ENCODE measurements around the gene GPR78.

GPR78 gene

DNA sequence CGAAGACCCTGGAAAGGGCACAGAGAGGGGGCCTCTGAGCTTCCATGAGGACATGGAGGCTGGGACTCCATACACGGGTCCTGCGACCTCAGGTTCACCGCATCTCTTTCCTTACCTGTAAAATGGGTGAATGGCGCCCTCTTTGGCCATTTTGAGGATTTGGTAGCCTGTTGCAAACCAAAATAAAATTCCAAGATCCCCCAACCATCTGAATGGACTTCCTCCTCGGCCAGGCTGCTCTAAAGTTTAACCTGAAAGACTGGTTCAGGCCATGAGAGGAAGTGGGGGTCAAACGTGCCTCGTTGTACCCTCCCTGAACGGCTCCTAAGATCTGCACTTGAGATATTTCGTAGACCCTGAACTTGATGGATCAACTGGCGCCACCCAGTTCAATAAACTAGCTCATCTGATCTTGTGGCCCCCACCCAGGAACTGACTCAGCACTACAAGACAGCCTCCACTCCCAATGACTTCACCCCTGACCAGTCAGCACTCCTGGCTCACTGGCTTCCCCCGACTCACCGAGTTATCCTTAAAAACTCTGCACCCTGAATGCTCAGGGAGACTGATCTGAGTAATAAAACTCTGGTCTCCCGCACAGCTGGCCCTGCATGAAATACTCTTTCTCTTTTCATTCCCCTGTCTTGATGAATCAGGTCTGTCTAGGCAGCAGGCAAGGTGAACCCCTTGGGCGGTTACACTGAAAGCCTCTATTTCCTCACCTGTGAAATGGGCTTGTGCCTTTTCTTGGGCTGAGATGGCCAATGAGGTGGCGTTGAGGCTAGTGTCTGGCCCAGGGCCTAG is 32.9 kb upstream of the GPR78 start:
- no peak for DNase-seq

DNA sequence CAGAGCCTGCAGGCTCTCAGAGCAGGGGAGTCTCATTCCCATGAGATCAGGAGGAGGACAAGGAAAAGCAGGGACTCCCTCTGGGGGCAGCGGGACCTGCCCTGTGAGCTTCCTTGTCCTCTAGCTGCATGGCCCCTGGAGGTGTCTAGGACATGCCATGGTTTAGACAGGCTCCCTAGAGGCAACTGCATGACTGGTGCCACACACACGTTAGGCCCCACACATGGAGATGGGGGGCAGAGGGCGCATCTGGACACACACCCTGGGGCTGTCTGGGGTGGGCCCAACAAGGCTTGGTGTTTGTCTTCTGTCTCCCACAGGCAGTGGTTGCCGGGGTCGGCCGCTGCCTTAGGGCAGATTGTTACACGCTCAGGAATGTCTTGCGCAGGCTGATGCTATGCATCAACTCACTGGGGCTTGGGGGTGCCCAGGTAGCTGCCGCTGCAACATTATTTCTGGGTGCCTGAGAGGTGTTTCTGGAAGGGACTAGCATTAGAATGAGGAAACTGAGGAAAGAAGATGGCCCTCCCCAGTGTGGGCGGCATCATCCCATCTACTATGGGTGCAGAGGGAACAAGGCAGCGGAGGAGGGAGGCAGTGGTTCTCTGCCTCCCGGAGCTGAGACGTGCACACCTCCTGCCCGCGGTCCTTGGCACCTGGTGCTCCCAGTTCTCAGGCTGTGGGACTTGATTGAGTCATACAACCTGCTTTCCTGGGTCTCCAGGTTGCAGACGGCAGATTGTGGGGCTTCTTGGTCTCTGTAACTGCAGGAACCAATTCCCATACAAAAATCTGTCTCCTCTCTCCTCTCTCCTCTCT is 32.1 kb upstream of the GPR78 start:
- no peak for DNase-seq

DNA sequence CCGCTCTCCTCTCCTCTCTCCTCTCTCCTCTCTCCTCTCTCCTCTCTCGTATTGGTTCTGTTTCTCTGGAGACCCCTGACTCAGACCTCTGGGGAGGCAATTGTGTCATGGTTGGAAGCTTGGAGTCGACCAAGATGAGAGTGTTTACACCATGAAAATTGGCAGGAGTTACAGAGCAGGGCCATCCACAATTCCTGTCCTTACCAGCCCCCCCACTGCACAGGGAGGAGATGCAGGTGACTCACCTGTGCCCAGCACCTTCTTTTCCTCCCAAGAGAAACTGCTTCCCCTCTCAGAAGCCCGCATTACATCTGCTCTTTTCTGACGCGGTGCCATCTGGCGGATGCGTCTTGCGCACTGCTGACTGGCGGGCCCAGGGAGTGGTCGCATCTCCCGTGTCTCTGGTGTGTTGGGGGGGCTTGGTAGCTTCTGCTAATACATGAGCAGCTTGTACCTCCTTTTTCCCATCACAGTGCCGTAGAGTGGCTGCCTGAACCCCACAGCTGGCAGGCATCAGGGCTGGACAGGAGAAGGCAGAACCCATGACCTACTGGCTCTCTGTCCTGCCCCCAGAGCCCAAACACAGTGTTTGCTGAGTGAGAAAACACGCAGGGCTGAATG is 31.4 kb upstream of the GPR78 start:
- DNase-seq = no peak

DNA sequence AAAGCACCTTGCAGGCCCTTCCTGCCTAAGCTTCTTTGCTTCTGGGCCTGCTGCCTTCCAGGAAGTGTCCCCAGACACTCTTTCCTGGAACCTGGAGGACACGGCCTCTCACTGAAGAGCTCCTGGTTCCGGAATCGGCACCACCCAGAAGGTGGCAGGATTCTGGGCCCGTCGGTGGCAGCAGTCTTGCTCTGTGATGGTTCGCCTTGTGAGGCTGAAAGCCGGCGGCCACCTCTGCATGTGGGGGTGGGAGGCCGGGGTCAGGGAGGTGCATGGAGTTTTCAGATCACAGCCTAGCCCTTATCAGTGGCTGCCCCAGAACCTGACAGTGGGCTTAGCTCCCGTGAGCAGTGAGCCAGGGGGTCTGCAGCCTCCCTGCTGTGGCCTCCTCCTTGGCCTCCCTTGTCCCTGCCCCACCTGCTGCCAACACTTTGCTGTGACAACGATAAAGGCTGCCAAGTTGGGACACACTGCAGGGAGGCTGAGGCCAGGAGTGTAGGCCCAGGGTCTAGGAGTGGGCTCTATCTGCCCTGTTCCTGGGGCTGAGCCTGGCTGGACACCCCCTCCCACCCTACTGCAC is 30.8 kb upstream of the GPR78 start:
- no peak for DNase-seq

DNA sequence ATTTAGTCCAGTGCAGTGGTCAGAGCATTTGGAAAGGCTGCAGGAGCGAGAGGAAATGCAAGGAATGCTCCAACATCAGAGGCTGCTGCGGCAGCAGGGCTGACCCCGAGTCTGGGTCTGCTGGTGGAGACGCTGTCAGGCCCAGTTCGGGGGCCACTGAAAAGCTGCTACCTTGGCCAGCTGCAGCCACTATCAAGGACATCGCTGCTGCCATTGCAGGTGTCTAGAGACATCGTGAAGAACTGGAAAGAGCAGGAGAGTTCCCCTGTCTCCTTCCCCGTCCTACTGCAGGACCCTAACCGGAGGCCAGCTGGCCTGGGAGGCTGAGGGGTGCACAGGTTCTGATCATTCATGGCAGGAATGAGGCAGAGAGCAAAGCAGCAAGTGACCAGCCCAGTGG is 29.5 kb upstream of the GPR78 start:
- DNase-seq = no peak

DNA sequence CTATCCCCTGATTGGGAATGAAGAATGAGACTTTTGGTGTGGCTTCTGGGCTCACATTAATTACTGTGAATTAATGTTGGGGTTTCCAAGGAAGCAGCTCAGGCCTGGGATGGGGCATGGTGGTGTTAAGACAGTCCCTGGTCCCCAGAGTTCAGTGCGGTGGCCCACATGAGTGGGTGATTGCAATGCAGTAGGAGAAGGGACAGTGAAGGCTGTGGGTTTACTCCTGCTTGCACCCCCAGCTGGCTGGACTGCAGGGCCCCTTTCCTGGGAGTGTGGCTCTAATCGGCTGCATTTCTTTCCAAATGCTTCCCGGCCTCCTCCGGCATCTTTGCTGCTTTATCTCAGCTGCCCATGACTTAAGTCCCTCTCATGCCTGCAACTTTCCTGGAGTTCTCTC is 28.2 kb upstream of the GPR78 start:
- DNase-seq = no peak

DNA sequence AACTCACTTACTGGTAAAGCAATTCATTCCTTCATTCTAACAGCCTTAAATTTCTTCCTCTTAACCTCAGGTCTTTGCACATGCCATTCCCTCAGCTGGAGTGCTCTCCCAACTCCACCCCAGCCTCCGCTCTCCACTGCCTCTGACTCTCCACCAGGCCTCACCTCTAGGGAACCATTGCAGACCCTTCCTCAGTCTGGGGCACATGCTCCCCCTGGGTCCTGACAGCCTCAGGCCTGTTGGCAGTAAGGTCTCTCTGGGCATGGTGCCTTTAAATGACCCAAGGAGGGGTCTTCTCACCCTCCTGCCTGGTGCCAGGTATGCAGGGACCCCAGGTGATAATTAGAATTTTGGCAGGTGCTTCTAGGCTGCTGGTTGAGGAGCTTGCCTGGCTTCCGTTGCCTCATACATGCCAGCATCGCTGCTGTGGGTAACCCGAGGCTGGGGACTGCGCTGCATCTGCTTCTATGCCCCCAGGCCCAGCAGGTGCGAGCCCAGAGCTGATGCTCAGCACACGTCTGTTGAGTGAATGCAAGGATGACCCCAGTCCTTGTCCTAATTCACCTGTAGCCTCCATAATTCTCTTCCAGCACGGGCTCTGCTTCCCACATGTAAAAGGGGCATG is 27.5 kb upstream of the GPR78 start:
- DNase-seq = no peak

DNA sequence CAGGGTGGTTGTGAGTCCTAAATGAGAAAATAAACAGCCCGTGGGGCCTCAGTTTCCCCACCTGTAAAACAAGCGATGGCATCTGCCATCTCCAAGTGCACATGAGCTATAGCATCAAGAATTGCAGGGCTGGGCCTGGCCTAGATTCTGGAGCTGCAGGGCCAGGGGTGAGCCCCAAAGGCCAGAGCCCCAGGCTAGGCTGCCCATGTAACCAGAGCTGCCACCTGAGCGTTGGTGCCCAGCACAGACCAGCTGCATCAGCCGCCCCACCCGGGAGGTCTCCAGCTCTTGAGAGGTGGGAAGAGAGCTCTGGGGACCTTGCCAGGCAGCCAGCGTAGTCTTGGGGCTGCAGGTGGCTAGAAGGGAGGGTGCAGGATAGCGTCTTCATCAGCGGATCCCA is 27.0 kb upstream of the GPR78 start:
- DNase-seq = no peak

DNA sequence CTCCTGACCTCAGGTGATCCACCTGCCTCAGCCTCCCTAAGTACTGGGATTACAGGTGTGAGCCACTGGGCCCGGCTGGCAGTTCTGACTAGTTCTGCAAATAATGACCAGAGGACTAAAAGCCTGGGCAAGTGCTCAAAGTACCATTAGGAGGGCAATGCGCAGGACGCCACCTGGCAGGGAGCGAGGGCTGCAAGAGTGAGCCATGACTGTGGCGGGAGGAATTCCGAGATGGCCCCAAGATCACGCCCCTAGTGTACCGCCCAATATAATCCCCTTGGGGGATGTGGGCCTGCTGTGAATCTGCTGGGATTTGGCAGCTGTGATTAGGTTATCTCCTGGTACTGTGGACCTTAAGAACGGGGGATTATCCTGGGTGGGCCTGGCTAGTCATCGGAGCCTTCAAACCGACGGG is 26.2 kb upstream of the GPR78 start:
- no peak for DNase-seq

DNA sequence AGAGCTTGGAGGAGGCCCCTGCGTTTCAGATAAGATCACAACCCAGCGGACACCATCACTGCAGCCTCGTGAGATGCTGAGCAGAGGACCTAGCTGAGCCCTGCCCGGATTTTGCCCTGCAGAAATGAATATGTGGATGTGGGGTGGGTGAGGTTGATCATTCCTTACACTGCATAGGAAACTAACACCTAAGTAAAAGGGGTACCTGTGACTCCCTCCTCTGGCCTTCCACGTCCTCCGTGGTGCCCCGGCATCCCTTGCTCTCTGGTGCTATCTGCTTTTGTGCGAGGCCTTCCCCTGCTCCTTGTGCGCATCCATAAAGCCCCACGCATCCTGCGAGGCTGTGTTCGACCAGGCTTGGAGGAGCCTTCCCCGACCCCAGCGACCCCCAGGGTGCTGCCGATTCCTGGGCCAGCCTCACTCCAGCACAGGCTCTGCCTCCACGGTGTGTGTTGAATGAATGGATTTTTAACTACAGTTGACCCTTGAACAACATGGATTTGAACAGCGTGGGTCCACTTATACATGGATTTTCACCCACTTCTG is 25.6 kb upstream of the GPR78 start:
- no peak for DNase-seq

DNA sequence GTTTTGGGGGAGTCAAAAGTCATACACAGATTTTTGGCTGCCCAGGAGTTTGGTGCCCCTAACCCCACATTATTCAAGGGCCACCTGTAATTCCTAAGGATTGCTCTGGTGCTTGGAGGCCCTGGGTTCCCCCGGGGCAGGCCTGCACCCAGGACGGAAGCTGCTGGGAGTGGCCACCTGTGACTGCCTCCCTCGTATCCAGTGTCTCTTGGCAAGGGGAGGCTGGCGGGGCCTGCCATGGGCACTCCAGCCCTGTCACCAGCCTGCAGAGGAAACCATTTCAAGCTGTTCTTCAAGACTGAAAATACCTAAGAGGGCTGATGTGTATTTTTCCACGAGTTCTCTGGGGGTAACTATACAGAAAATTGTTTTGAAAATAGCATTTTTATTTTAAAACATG is 24.5 kb upstream of the GPR78 start:
- no peak for DNase-seq

DNA sequence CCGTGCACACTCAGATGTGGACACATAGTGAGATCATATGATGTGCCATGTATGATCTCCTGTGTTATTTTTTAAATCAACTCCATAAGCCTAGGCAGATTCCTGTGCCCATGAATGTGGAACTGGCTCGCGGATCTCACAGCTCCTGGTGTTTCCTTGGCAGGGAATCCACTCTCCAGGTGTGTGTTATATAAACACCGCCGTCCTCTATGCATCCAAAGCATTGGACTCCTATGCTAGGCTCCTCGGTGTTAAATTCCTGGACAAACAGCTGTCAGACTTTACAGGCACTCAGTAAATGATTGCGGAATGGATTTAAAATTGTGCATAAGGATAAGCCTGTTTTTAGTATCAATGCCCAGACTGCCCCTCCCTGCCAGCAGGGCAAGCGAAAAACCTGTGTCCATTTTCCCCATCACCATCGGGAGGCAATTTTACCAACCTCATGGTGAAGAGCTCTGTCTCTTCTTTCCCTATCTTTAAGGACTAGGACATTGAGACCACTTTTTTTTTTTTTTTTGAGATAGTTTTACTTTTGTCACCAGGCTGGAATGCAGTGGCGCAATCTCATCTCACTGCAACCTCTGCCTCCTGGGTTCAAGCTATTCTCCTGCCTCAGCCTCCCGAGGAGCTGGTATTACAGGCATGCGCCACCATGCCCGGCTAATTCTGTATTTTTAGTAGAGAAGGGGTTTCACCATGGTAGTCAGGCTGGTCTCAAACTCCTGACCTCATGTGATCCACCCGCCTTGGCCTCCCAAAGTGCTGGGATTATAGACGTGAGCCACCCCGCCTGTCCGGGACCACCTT is 23.6 kb upstream of the GPR78 start:
- DNase-seq = no peak

DNA sequence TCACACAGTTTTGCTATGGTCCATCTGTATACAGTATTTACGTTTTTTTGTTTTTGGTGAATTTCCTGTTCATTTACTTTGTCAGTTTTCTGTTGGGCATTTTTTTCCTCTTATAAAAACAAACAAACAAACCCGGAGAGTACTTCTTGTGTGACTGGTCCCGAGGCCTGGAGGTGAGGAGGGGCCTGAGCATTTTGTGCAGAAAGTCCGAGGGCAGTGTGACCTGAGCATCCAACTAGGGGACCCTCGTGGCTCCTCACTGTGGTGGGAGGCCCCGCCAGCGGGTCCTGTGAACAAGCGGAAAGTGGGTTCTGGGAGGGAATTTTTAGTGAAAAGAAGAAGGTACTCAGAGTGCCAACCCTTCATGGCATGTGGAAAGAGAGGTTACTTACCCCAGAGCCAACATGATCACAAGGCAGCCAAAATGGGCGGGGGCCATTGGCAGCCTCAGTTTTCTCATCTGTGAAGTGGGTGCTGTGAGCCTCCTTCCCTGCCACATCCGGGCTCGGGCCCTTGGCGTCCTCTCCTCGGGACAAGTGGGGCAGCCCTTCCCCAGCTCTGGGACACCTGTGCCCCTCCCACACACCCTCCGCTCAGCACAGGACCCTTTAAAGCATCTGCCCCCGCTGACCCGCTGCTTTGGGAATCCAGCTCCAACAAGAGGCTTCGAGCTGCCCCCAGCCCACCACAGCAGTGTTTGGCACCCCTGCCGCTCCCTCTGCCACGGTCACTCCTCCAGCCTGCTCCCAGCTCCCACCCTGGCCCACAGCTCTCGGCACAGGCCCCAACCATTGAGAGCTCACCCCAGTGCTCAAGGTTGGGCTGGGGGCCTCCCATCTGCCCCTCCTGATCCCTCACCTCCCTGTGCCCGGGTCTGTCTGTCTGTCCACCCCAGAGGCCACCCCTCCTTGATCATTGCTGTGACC is 22.8 kb upstream of the GPR78 start:
- no peak for DNase-seq

DNA sequence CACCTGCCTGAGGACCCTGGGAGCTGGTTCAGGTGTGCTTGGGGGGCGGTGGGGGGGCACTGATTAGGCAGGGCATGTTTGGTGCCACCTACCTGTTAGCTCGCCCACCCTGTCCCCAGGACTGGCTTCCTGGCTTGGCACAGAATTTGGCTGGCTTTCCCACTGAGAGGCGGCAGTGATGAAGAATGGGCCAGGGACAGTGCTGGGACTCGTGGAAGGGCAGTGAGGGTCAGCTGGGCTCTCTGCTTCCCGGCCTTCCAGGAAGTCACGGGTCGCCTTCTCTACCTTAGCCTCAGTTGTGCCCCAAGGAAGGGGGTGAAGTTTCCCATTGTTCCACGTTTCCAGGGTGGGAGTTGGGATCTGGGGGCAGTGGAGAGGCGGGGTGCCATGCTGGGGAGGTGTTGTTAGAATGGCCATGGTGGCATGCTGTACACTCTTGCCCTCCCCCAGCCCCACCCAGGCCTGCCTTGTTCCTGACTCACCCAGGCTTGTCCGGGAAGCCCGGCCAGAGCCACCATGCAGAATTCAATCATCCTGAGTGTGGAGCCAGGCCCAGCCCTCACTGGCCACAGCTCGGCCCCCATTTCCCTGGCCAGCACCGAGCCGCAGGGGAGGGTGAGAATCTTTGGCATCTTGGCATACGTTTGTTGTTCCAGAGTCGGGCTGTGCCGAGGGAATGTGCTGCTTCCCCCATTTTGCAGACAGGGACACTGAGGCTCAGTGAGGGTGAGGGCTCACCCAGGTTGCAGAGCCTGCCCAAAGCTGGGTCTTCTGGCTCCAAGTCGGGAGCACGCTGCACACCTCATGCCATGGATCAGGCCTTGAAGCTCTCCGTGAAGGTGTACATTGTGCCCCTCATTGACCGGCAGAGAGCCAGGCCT is 21.9 kb upstream of the GPR78 start:
- no peak for DNase-seq

DNA sequence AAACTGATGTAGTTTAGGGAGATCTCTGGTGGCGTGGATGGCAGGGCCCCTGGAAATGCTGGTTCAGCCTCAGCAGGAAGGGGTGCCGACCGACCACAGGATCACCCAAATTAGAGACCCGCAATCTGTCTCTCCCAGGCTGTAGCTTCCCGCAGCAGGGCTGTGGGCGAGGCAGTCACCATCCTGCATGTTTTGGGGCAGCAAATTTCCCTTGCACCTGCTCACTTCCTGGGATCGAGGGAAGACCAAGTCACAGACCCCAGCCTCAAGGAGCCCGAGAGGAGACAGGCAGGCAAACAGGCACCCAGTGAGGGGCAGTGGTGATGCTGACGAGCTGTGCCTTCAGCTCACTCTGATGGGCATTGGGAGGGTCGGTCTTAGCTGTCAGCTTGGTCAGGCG is 21.2 kb upstream of the GPR78 start:
- DNase-seq = no peak

DNA sequence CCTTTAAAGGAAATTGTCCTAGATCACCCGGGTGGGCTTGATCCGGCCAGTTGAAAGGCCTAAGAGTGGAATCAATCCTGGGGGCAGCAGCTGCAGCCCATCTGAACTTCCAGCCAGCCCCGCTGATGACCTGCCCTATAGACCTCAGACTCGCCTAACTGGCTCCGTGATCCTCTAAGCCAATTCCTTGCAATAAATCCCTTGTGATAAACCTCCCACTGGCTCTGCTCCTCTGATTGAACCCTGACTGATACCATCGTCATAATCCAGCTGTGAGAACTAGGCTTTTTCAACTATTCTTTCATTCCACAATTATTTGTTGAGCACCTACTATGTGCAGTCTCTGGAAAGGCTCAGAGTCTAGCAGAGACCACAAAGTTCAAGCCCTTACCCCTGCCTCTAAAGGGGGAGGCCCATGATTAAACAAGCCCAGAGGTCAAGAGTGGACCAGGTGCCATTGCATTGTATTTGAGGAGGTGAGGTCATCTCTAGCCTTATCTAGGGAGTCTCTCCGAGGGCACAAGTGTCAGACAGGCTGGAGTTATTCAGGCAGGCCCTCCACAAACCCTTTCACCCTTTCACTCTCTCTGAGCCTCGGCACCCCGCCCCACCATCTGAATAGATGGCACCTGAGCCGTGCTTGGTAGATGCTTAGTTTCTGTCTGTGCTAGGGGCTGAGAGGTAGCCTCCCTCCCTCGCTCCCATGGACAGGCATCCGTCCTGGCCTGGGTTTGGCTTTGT is 20.5 kb upstream of the GPR78 start:
- DNase-seq = no peak

DNA sequence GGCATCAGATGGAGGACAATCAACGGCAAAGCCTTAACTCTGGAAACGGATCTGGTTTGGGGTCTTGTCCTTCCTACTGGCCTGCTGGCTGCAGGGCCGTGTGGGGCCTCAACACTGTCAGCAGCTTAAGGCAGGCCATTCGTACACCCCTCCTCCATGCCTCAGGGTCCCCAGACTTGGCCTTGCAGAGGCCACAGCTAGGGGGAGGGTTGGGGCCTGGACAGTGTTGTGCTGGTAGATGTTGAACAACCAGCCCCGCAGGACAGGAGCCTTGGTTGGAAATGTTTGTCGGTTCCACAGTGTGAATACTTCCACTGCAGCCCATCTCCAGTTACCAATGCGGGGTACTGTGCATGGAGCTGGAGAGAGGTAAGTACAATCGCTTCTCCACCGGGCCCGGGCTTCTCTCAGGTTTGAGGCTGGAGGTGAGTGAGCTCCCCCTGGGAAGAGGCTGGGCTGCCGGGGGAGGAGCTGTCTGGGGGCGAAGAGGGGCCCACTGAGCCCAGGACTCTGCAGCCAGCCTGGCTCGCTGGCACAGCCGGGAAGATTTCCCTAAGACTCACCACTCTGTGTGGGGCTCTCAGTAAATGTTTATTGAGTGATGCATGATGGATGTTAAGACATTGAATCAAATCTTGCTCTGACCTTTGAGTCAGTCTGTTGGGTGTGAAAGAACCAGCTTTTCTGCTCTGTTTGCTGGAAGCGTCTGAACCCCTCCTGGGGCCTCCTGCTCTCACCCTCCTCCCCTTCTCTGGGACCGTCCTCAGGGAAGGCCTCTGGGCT is 19.7 kb upstream of the GPR78 start:
- DNase-seq = no peak

DNA sequence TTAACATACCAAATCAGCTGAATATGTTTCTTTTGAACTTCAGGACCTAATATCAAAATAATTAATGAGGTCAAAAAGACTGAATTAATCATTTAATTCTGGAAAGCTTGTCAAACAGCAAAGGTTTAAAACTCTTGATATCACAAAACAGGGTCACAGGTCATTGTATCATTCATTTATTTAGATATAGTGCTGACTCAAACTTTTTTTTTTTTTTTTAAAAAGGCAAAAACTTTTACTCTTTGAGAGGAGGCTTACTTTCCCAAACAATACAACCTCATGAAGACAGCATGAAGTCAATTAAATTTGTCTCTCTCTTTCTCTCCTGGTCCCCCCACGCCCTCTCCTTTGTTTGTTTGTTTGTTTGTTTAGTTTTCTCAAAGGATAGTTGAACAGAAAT is 15.6 kb upstream of the GPR78 start:
- DNase-seq = no peak

Measured in CD4-positive, alpha-beta T cell treated with Interferon alpha-2 for 1 hour (primary cell).